Amniotic epithelial cell (primary cell): ENCODE data around the gene FURIN.
"Not testable (repeated sequence)": the region's sequence is repeated elsewhere in the genome, so short reads cannot be mapped to it uniquely, and the experiment has no call there.

Experiments
- DNase-seq: peaks from one replicate; pipeline ENCODE4 v3.0.0-alpha.2; 2010; ENCODE audit warnings: low read depth

Gene FURIN

GRCh38 chr15:90883526-90883975, 15.2 kb downstream of the FURIN start:
- no peak for DNase-seq

DNA sequence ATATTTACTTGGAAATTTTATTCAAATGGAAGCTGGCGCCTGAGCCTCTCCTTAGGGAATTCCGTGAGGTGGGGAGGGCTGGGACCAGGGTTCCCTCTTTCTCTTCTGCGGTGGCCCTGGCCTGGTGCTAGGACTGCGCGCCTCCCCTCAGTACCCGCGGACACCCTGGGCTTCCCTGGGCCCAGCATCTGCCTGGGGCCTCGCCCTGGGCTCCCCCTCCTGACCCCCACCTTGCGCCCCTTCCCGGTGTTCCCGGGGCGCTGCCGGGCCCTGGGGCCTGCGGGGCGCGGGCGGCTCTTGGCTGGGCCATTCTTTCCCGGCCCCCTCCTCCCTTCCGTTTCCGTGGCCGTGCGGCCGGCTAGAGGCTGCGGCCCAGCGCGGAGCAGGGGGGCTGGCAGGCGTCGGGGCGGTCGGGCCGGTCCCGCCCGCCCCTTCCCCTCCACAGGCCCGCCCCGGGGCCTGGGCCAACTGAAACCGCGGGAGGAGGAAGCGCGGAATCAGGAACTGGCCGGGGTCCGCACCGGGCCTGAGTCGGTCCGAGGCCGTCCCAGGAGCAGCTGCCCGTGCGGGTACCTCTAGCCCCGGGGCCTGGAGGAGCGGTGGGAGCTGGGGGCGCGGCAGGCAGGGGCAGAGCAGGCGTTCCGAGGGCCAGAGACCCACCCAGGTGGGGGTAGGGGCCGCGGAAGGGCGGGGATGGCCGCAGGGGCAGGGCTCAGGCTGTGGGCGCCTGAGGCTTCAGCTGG, 15.8 kb downstream of the FURIN start, which contains the start of gene FES:
Gene FES, plus strand, starts transcription at position 529 of the 743 bp plus-strand sequence. CDS start 542 bp downstream, outside the sequence.
- peak; percentile 53 for DNase-seq

DNA sequence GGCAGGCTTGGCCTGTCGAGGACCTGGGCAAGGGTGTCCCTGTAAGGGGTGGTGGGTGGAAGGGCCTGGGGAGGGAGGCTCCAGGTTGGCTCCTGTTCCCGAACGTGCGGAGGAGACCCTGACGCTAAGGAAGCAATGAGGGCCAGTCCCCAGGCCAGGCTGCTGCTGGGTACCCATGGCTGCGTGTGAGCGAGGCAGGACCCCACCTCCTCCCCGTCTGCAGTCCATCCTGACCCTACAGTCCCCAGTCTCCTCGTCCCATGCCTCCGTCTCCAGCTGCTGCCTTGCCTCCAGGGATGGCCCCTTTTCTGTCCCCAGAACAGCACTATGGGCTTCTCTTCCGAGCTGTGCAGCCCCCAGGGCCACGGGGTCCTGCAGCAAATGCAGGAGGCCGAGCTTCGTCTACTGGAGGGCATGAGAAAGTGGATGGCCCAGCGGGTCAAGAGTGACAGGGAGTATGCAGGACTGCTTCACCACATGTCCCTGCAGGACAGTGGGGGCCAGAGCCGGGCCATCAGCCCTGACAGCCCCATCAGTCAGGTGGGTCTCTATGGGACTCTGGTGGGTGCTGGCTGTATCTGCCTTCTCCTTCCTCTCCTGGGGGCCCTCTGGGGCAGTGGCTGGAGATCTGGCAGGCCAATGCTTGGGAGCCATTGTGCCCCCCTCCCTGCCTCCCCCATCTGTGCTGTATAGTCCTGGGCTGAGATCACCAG, 16.5 kb downstream of the FURIN start:
- no peak for DNase-seq

DNA sequence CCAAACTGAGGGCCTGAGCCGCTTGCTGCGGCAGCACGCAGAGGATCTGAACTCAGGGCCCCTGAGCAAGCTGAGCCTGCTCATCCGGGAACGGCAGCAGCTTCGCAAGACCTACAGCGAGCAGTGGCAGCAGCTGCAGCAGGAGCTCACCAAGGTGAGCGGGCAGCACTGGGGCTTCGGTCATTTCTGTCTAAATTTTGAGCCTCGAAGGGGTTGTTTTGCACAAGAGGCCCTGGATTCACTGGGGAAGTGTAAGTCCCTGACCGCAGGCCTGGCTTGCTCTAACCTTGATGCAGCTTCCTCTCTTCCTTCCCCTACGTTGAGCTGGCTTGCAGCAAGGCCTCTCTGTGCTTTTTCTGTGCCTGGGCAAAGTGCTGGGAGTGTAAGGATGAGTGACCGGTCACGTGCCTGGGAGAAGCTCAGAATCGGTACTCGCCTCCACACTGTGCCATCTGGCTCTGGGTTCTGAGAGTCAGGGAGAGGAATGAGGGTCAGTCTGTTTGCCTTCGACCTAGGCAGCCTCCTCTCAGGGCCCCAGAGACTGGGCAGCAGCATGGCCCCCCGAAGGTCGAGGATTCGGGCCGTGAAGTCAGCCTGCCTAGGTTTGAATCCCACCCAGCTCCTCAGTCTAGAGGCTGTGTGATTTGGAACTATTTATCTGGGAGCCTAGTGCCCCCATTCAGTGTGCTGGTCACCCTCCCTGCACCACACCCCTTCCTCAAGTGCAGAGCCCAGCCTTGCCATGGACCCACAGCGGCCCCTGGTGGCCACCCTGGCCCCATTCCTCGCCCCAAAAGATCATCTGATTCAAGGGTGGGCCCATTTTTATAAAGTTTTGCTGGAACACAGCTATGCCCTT, 17.3 kb downstream of the FURIN start:
- peak; percentile 39 for DNase-seq

DNA sequence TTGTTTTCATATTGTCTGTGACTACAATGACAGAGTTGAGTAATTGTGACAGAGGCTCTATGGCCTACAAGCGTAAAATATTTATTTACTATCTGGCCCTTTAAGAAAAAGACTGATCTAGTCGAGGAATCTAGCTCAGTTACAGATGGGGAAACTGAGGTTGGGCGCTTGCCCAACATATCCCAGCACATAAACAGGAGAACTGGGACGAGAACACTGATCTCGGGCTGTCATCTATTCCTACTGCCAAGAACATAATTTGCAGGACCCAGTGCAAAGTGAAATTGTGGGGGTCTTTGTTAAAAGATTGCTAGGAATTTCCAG, 17.9 kb downstream of the FURIN start:
- DNase-seq = no peak

DNA sequence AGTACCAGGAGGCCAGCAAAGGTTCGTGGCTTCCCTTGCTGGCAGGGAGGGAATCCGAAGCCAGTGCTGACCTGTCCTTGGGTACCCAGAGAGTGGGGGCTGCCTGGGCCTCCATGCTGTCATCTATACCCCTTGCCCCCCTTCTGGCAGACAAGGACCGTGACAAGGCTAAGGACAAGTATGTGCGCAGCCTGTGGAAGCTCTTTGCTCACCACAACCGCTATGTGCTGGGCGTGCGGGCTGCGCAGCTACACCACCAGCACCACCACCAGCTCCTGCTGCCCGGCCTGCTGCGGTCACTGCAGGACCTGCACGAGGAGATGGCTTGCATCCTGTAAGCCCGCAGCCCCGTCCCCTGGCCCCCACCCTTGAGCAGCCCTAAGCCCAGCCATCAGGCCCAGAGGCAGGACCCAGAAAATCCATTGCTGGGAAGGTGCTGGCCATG, 18.7 kb downstream of the FURIN start:
- DNase-seq = no peak

GRCh38 chr15:90889313-90889730, 20.9 kb downstream of the FURIN start:
- DNase-seq = no peak

DNA sequence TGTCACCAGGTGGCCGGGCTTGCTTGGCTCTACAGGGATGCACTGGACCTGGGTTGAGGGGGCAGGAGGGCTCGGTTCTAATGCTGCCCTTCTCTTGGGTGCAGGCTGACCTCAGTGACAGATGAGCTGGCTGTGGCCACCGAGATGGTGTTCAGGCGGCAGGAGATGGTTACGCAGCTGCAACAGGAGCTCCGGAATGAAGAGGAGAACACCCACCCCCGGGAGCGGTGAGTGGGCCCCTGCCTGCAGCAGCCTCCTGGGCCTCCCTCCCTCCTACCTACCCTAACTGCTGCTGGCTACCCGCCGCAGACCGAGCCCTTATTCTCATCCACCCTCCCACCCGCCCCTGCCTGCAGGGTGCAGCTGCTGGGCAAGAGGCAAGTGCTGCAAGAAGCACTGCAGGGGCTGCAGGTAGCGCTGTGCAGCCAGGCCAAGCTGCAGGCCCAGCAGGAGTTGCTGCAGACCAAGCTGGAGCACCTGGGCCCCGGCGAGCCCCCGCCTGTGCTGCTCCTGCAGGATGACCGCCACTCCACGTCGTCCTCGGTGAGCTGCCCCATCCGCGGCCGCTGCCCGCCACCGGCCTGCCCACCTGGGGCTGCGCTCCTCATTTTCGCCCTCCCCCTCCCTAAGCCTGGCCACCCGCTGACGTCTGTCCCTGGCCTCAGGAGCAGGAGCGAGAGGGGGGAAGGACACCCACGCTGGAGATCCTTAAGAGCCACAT, 21.5 kb downstream of the FURIN start:
- DNase-seq = no peak

- no peak for DNase-seq
These were observed 22.5 kb downstream of the FURIN start for GRCh38 chr15:90890839-90891238.

DNA sequence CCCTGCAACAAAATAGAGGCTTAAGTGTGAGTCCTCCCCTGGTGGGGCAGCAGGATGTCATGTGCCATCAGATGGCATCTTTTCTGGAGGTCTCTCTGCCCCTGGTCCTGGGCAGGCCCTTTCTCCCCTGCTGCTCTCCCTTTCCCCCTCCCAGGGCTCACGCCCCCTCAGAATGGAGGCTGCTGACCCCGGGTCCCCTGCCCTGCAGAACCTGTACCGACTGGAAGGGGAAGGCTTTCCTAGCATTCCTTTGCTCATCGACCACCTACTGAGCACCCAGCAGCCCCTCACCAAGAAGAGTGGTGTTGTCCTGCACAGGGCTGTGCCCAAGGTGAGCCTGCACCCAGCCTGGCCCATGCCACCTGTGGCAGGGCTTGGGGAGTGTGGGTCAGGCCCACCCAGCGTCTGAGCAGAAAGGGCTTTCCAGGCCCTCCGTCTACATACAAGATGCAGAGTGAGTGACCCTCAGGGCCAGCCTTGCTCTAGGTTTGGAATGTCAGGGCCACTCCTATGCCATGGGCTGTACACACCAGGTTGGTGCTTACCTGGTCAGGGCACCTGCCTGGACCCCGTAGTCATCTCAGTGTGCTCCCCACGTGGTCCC, 23.1 kb downstream of the FURIN start:
- DNase-seq = no peak

DNA sequence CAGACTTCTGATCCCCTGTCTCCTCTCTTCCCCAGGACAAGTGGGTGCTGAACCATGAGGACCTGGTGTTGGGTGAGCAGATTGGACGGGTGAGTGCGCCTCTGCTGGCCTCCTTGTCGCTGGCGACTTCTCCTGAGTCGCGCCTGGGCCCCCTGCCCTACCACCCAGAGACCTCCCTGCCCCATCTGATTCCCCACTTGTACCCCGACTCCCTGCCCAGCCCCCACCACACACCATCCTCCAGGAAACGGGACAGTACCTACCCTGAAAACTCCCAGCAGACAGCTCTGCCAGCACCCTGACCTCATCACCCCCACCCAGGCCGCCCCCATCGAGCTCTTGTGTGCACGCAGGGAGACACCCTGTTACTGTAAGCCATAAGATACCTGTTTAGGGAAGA, 23.6 kb downstream of the FURIN start:
- no peak for DNase-seq

DNA sequence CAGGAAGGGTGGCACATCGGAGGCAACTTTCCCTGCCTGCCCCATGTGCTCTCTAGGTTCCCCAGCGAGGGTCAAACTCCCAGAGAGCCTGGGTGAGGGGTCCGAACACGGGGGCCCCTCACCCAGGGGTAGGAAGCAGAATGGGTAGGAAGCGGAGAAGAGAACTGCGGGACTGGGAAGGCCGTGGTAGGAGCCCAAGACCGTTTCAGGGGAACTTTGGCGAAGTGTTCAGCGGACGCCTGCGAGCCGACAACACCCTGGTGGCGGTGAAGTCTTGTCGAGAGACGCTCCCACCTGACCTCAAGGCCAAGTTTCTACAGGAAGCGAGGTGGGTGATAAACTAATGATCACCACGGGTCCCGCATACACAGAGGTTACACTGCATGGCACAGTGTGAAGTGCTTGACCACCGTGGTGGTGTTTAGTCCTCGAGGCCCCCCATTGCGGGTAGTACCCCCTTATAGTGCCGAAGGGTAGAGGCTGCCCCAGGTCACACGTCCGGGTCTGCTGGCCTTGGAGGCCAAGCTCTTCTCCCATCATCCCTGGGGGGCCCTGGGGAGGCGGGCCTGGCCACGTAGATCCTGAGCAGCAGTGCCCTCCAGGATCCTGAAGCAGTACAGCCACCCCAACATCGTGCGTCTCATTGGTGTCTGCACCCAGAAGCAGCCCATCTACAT, 24.2 kb downstream of the FURIN start:
- DNase-seq = no peak

- DNase-seq = no peak
These were observed 25.0 kb downstream of the FURIN start for GRCh38 chr15:90893175-90894090.

DNA sequence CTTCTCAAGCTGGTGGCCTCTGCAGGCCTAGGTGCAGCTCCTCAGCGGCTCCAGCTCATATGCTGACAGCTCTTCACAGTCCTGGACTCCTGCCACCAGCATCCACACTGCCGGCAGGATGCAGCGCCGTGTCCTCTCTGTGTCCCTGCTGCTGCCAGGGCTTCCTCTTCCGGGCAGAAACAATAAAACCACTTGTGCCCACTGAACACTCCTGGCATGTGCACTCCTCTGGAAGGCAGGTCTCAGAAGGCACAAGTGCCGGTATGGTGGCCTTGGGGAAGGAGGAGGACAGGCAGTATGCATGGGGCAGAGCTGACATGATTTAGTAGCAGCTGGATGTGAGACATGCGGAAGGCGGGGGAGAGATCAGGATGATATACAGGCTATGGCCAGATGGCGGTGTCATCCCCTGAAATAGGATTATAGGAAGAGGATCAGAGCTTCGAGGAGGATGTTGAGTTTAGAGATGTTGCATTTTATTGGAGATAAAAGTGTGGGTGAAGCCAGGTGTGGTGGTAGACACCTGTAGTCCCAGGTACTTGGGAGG, 27.3 kb downstream of the FURIN start:
- no peak for DNase-seq

GRCh38 chr15:90897131-90897655, 28.8 kb downstream of the FURIN start:
- not testable (repeated sequence) for DNase-seq

GRCh38 chr15:90901175-90902039, 33.0 kb downstream of the FURIN start:
- peak; percentile 24 for DNase-seq

DNA sequence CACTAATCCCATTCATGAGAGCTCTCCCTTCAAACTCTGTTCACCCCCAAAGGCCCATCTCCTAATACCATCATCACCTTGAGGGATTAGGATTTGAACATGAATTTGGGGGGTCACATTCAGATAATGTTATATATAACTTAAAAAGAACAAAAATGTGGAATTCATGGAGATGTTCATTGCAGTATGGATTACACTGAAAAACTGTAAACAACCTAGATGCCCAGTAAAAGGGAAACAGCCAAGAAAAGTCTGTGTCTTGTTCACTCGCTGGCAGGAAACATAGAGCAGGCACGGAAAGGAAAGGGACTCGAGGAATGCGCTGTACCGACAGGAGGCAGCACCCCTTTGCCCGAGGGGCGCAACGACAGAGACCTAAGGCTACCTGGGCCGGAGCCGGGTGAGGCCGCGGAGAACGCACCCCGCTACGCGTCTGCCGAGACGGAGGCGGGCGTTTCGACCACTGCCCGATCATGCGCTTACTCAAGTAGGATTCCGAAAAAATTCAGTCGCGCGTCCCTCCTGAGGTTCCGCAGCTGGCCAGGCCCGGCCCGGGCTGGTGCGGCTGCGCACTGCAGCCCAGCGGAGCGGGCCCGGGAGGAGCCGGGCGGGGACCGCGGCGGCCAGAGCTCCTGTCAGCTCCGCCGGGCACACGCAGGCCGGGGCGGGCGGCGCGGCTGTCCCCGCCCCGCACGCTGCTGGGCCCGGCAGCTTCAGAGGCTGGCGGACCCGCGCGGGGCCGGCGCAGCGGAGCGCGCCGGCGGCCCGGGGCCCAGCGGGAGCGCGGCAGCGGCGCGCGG, 33.9 kb downstream of the FURIN start:
- DNase-seq = peak; percentile 66
